ENCODE measurements around the gene HYKK. TPM values are rescaled to one million over a fixed set of nuclear protein-coding genes. Genes with fewer than 3 reads are reported as not detected.

Gene HYKK, protein sequence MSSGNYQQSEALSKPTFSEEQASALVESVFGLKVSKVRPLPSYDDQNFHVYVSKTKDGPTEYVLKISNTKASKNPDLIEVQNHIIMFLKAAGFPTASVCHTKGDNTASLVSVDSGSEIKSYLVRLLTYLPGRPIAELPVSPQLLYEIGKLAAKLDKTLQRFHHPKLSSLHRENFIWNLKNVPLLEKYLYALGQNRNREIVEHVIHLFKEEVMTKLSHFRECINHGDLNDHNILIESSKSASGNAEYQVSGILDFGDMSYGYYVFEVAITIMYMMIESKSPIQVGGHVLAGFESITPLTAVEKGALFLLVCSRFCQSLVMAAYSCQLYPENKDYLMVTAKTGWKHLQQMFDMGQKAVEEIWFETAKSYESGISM
- 1.6 and 2.1 TPM in 2 replicates for total RNA-seq (2013; cell fraction: nucleolus; rRNA removed)
- total RNA-seq (2014; rRNA removed), result 0.27 and 0.79 TPM in 2 replicates
- 0.46 and 0.98 TPM in 2 replicates for total RNA-seq (2014; rRNA removed; fragmentation: Illumina TruSeq; extraction: Trizol)
- 0.23 and 0.66 TPM in 2 replicates for total RNA-seq (2021)
- 0.62 TPM for polyA plus RNA-seq (2011; ENCODE audit: low read depth)
- polyA plus RNA-seq (2011; rRNA removed), result 0.75 and 0.79 TPM in 2 replicates
- polyA plus RNA-seq (2011; cell fraction: cytosol; rRNA removed), result 0.55 and 0.78 TPM in 2 replicates
- polyA plus RNA-seq (2011; cell fraction: nucleus; rRNA removed), result 0.60 and 0.67 TPM in 2 replicates
- polyA plus RNA-seq (2012), result 0.51 and 0.90 TPM in 2 replicates
- 0.66 and 1.0 TPM in 2 replicates for polyA plus RNA-seq (2014; fragmentation: Illumina TruSeq; extraction: Trizol)
- polyA plus RNA-seq (2014; fragmentation: Nextera tagmentation; extraction: Ambion mirVana), result under 1 TPM; 0.15 to 0.34 TPM
- 0.55 and 0.62 TPM in 2 replicates for polyA plus RNA-seq (2014; rRNA removed)
- polyA plus RNA-seq (2016; fragmentation: Nextera tagmentation; extraction: Ambion mirVana), result under 1 TPM; 0.28 to 0.43 TPM
- 0.41 and 0.95 TPM in 2 replicates for polyA minus RNA-seq (2011; rRNA and poly(A)+ RNA removed)
- not detected in 2 replicates for polyA minus RNA-seq (2011; cell fraction: cytosol; rRNA and poly(A)+ RNA removed)
- 0.12 and 0.38 TPM in 2 replicates for polyA minus RNA-seq (2011; cell fraction: nucleus; rRNA and poly(A)+ RNA removed)
- Bru-seq, nascent RNA, result percentile 32 among the genes with signal in this experiment
- percentile 29 among the genes with signal in this experiment for BruChase-seq, experiment 1, labeled RNA remaining after a 6-hour chase
- BruChase-seq, experiment 2, labeled RNA remaining after a 2-hour chase, result percentile 34 among the genes with signal in this experiment
- long read RNA-seq, experiment 1, result 0 reads
- long read RNA-seq, experiment 2, partial matches to known transcripts, result 0 of 1 reads
- long read RNA-seq, experiment 2, other reads (novel, unspliced or antisense), result 0 of 1 reads

DNA sequence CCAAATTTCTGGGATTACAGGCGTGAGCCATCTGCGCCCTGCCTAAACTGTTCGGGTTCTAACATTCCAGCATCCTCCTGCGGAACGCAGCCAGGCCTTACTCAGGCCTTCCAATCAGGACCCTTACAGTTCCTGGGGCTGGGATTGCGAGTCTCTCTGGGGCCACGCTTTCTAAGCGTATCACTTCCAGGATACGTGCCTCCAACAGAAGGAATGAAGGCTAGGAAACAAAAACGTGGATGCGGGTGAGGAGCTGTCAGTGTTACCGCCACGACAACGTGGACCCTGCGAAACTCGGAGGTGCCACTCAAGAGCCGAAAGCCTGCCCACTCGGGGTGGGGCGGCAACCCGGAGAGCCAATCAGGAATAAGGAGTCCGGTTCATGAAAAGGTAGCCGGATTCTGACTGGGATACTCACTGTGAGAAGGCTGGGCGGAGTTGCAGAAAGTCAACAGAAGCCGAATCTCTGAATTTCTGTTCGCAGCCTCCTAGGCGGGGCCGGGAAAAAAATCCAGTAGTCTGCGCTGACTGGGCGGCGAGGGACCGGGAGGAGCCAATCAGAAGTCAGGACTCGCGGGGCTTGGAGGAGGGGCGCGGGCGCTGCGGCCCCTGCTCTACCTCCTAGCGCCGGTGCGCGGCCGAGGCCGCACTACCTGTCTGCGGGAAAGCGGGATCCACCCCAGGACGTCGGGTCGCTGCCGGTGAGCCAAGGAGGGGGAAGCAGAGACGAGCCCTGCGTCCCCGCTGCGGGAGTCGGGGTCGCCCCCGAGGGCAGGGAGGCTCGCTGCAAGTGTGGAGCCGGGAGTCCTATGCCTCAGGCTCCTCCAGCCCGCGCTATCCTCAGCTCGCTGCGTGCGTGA, at the start of gene HYKK:
HYKK (plus strand) TSS at position 607 of the 860 bp plus-strand sequence. CDS start 5,512 bp downstream, outside the sequence.
- FAIRE-seq (peak; percentile 93), DNase-seq (ENCODE audit: low read depth, low spot score) (peak; percentile 57), ATAC-seq (peak; percentile 93)
- H3K9me3 ChIP-seq (replicated peaks; ENCODE audit: control insufficient read depth, insufficient read depth, low read length), result no peaks in the 10 kb centered on the region
- no peak within 1 kb of the TSS for H3K27ac ChIP-seq (ENCODE audit: control insufficient read depth, insufficient read depth)
- H3K79me2 ChIP-seq (ENCODE audit: control insufficient read depth, insufficient read depth, low read length), result no peaks in the 10 kb centered on the region
- RAD21 ChIA-PET (ENCODE audit: unreplicated experiment), result no interaction called here
- no TSS peak for BruUV-seq (replicated peaks)
- peak within 1 kb of the TSS; percentile 48 for H2AFZ ChIP-seq (ENCODE audit: control insufficient read depth, low read depth, low read length)
- H3K27me3 ChIP-seq (replicated peaks in 1 of 2; ENCODE audit: control insufficient read depth in 2 of 2, insufficient read depth in 2 of 2, low read length in 1 of 2), result no peaks in the 10 kb centered on the region
- SMC1A ChIA-PET (ENCODE audit: uncharacterized antibody, unreplicated experiment), result interaction anchor here (1.5 kb wide), 1 partner anchor 52 kb away, joined by 3 read pairs; no protein-coding TSS in a partner anchor
- peak within 1 kb of the TSS; percentile 50 for H3K9ac ChIP-seq (ENCODE audit: control insufficient read depth, insufficient read depth, low read length)
- H3K4me2 ChIP-seq (ENCODE audit: control insufficient read depth, insufficient read depth), result peak within 1 kb of the TSS; percentile 98
- WGBS (ENCODE audit: insufficient coverage, insufficient replicate concordance, low lambda C conversion rate, missing lambda C conversion rate), result under 1% methylated on average over 62 of the region's 63 CpGs
- H4K20me1 ChIP-seq (ENCODE audit: control insufficient read depth, insufficient read depth), result no peaks in the 10 kb centered on the region
- H3K4me3 ChIP-seq, result peak within 1 kb of the TSS; percentile 75
- H3K4me1 ChIP-seq (ENCODE audit: control insufficient read depth, insufficient read depth, low read length), result no peaks in the 10 kb centered on the region
- CTCF ChIA-PET, result interaction anchor here (0.5 to 1.6 kb wide), 2 partner anchors 200 to 283 kb away, joined by 3 to 4 read pairs; no protein-coding TSS in a partner anchor
- H3K36me3 ChIP-seq (ENCODE audit: control insufficient read depth in 2 of 2, insufficient read depth in 2 of 2, low read length in 1 of 2), result no peaks in the 10 kb centered on the region
- in situ Hi-C loops (cut with MboI), result no loop called here
- POLR2A ChIA-PET, result no interaction called here
- intact Hi-C loops (cut with micrococcal nuclease; ENCODE audit: unreplicated experiment), result no loop called here
- no peak for TF ChIP-seq FOS (IDR thresholded peaks at IDR 0.05; ENCODE audit: borderline replicate concordance, extremely low read depth, insufficient read length)
- TF ChIP-seq CHD2 (IDR thresholded peaks at IDR 0.05; ENCODE audit: borderline replicate concordance, low read depth, low read length), result no peak
- TF ChIP-seq RELB (IDR thresholded peaks at IDR 0.05; ENCODE audit: low read depth), result no peak
- TF ChIP-seq JUND (IDR thresholded peaks at IDR 0.05; ENCODE audit: low read depth, low read length), result no peak
- TF ChIP-seq, protein P1, sequence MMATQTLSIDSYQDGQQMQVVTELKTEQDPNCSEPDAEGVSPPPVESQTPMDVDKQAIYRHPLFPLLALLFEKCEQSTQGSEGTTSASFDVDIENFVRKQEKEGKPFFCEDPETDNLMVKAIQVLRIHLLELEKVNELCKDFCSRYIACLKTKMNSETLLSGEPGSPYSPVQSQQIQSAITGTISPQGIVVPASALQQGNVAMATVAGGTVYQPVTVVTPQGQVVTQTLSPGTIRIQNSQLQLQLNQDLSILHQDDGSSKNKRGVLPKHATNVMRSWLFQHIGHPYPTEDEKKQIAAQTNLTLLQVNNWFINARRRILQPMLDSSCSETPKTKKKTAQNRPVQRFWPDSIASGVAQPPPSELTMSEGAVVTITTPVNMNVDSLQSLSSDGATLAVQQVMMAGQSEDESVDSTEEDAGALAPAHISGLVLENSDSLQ (IDR thresholded peaks at IDR 0.05), result peak; percentile 97
- TF ChIP-seq KAT2A (conservative IDR thresholded peaks at IDR 0.05; ENCODE audit: control insufficient read depth, low read depth, low read length), result no peak
- TF ChIP-seq SP1 (IDR thresholded peaks at IDR 0.05; ENCODE audit: low read depth, low read length), result peak; percentile 38
- TF ChIP-seq MTA2 (IDR thresholded peaks at IDR 0.05; ENCODE audit: low read depth), result no peak
- no peak for TF ChIP-seq IRF3 (IDR thresholded peaks at IDR 0.05)
- no peak for TF ChIP-seq PML (IDR thresholded peaks at IDR 0.05; ENCODE audit: low read length)
- TF ChIP-seq NR2F1 (conservative IDR thresholded peaks at IDR 0.05), result no peak
- TF ChIP-seq ZNF622 (IDR thresholded peaks at IDR 0.05), result no peak
- TF ChIP-seq STAT3 (IDR thresholded peaks at IDR 0.05; ENCODE audit: low read depth, low read length), result no peak

All from GM12878 (cell line).